ENCODE measurements around the gene PDC.

GRCh38 chr1:186497651-186498050, 36.7 kb upstream of the PDC start:
- TF ChIP-seq EZH2 (IDR thresholded peaks at IDR 0.05; ENCODE audit: borderline replicate concordance, low read length) = no peak
- no peak for TF ChIP-seq CTCF (conservative IDR thresholded peaks at IDR 0.05 in 1 of 2, IDR thresholded peaks at IDR 0.05 in 1 of 2; ENCODE audit: extremely low read depth in 1 of 2, insufficient read depth in 1 of 2, low read depth in 1 of 2, low read length in 2 of 2)
